Omental fat pad (tissue), 4 donors: ENCODE measurements around the gene TBXA2R. TPM values are rescaled to one million over a fixed set of nuclear protein-coding genes. Genes with fewer than 3 reads are reported as not detected.

Experiments used
- ATAC-seq: fragments of 150-250 bp; one replicate; pipeline ENCODE4 v1.9.1; 2016; ENCODE audit warnings: mild to moderate bottlenecking, moderate library complexity; ENCODE audit not compliant: low FRiP score
- DNase-seq: peaks from one replicate; pipeline ENCODE4 v3.0.0-alpha.2; 2019; ENCODE audit warnings: low spot score
- CTCF ChIP-seq, 3 donors: fragments of 450-650 bp; IDR thresholded peaks; one replicate each; pipeline ENCODE4 v1.5.1; 2016 to 2017; ENCODE audit warnings: antibody characterized with exemption in 3 of 3, mild to moderate bottlenecking in 3 of 3, moderate library complexity in 2 of 3
- total RNA-seq, 4 donors: library from RNA; depleted of rRNA; stranded (reverse); fragments of >200 nt; gene quantifications; one replicate each; pipeline ENCODE4 v1.1.0, GENCODE V29; 2016

TBXA2R gene
- total RNA-seq, 4 donors from 2014 or later, result 0.65 to 1.8 (median 1.1) TPM

- no peak for DNase-seq
- peak in 1 of 3 donors; percentile 39 for TF ChIP-seq CTCF (IDR thresholded peaks at IDR 0.05)
- ATAC-seq, result no peak
Measured at GRCh38 chr19:3618811-3619630, 12.3 kb upstream of the TBXA2R start.

GRCh38 chr19:3618144-3618810, 11.6 kb upstream of the TBXA2R start:
- ATAC-seq (peak; percentile 62), DNase-seq (peak; percentile 64)
- peak in 1 of 3 donors; percentile 91 for TF ChIP-seq CTCF (IDR thresholded peaks at IDR 0.05)

- ATAC-seq (no peak), DNase-seq (no peak)
- TF ChIP-seq CTCF (IDR thresholded peaks at IDR 0.05), result no peak
Measured at GRCh38 chr19:3617463-3617862, 10.8 kb upstream of the TBXA2R start.

GRCh38 chr19:3615524-3616135, 9.0 kb upstream of the TBXA2R start:
- no peak for TF ChIP-seq CTCF (IDR thresholded peaks at IDR 0.05)
- DNase-seq, result no peak
- ATAC-seq, result no peak

- ATAC-seq, result no peak
- TF ChIP-seq CTCF (IDR thresholded peaks at IDR 0.05), result no peak
- no peak for DNase-seq
Measured at GRCh38 chr19:3614858-3615505, 8.3 kb upstream of the TBXA2R start.

GRCh38 chr19:3613818-3614661, 7.4 kb upstream of the TBXA2R start:
- TF ChIP-seq CTCF (IDR thresholded peaks at IDR 0.05), result no peak
- no peak for ATAC-seq
- no peak for DNase-seq
